Astrocyte (in vitro differentiated cells and primary cell): ENCODE measurements around the gene LIPM. TPM values are rescaled to one million over a fixed set of nuclear protein-coding genes. Genes with fewer than 3 reads are reported as not detected.

ENCODE experiments used
- DNase-seq: peaks from one replicate; pipeline ENCODE4 v3.0.0-alpha.2; 2010; ENCODE audit warnings: low read depth
- FAIRE-seq: peaks from 2 replicates; lab custom pipeline; 2011; peaks lifted over from hg19 to GRCh38; lab: Jason Lieb, UNC
- H2AFZ ChIP-seq: 2 replicates; pipeline ENCODE4 v1.6.0; 2012; ENCODE audit warnings: low read depth, low read length, inconsistent platforms
- H3K27ac ChIP-seq: 2 replicates; pipeline ENCODE4 v1.5.1; 2011; ENCODE audit warnings: low read depth, low read length, inconsistent platforms
- H3K27me3 ChIP-seq: 2 replicates; pipeline ENCODE4 v1.6.0; 2011; ENCODE audit warnings: low read length, inconsistent platforms; ENCODE audit not compliant: insufficient read depth
- H3K36me3 ChIP-seq: 2 replicates; pipeline ENCODE4 v1.5.1; 2011; ENCODE audit warnings: low read length, inconsistent platforms; ENCODE audit not compliant: insufficient read depth
- H3K4me1 ChIP-seq: 2 replicates; pipeline ENCODE4 v1.5.1; 2011; ENCODE audit warnings: low read length, inconsistent platforms; ENCODE audit not compliant: insufficient read depth
- H3K4me2 ChIP-seq: 2 replicates; pipeline ENCODE4 v1.6.0; 2012; ENCODE audit warnings: low read length, inconsistent platforms
- H3K4me3 ChIP-seq: 2 replicates; pipeline ENCODE4 v1.5.1; 2011; ENCODE audit warnings: low read depth, mild to moderate bottlenecking, low read length, inconsistent platforms; ENCODE audit not compliant: insufficient read depth
- H3K79me2 ChIP-seq: 2 replicates; pipeline ENCODE4 v1.6.0; 2012; ENCODE audit warnings: mild to moderate bottlenecking, low read length, inconsistent platforms; ENCODE audit not compliant: insufficient read depth
- H3K9ac ChIP-seq: 2 replicates; pipeline ENCODE4 v1.6.0; 2012; ENCODE audit warnings: mild to moderate bottlenecking, low read length, inconsistent platforms
- H3K9me3 ChIP-seq: 2 replicates; pipeline ENCODE4 v1.5.1; 2012; ENCODE audit warnings: low read depth, mild to moderate bottlenecking, low read length, inconsistent platforms; ENCODE audit not compliant: insufficient read depth
- H4K20me1 ChIP-seq: 2 replicates; pipeline ENCODE4 v1.6.0; 2012; ENCODE audit warnings: low read length, inconsistent platforms; ENCODE audit not compliant: insufficient read depth
- H3K27ac Mint-ChIP-seq: one replicate; pipeline ENCODE4 v1.8.0; 2021; ENCODE audit warnings: mild to moderate bottlenecking, mixed read lengths; ENCODE audit not compliant: unreplicated experiment
- H3K27me3 Mint-ChIP-seq: one replicate; pipeline ENCODE4 v1.8.0; 2021; ENCODE audit warnings: low read depth, mixed read lengths; ENCODE audit not compliant: unreplicated experiment
- H3K36me3 Mint-ChIP-seq: one replicate; pipeline ENCODE4 v1.8.0; 2021; ENCODE audit warnings: low read depth, mixed read lengths; ENCODE audit not compliant: unreplicated experiment
- H3K4me1 Mint-ChIP-seq: one replicate; pipeline ENCODE4 v1.8.0; 2021; ENCODE audit warnings: low read depth, mixed read lengths; ENCODE audit not compliant: unreplicated experiment
- H3K4me3 Mint-ChIP-seq: one replicate; pipeline ENCODE4 v1.8.0; 2021; ENCODE audit warnings: mild to moderate bottlenecking, moderate library complexity, mixed read lengths; ENCODE audit not compliant: unreplicated experiment
- H3K9me3 Mint-ChIP-seq: one replicate; pipeline ENCODE4 v1.8.0; 2021; ENCODE audit warnings: mild to moderate bottlenecking, mixed read lengths; ENCODE audit not compliant: unreplicated experiment
- EZH2 ChIP-seq: IDR thresholded peaks from 2 replicates; pipeline ENCODE4 v1.6.1; 2012; ENCODE audit warnings: mild to moderate bottlenecking, low read length, inconsistent platforms; ENCODE audit not compliant: insufficient read depth
- total RNA-seq: library from RNA; stranded (reverse); gene quantifications from 2 replicates; pipeline ENCODE4 v1.2.1, GENCODE V29; 2021
- TF ChIP-seq, protein P1 (sequence below): IDR thresholded peaks from 2 replicates; pipeline ENCODE4 v1.5.1; 2011; ENCODE audit warnings: low read depth, mild to moderate bottlenecking, inconsistent platforms, low read length, moderate library complexity; ENCODE audit not compliant: insufficient read depth

LIPM gene
- total RNA-seq, 1 donor from 2014 or later = not detected

DNA sequence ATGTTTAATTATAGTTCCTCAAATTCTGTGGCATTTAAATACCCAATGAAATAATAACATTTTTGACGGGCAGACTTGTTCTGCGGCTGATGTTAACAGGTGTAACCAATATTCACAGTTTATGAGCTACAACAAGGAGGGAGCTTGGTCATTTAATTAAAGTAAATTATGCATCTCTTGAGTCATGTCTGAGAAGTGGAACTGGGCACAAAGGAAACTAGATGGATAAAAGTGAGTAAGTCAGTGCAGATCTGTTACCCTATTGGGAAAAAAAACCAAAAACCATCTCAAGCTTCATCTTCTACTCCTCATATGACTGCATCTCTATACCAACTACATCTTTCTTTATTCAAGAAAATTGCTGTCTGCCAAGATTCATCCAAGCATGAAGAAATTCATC lies 25.1 kb downstream of the LIPM start:
- no peaks in the 10 kb centered on the region for H4K20me1 ChIP-seq
- H3K4me1 Mint-ChIP-seq = no peaks in the 10 kb centered on the region
- no peak overlapping the region for H3K9ac ChIP-seq
- no peaks in the 10 kb centered on the region for H3K27me3 ChIP-seq
- H3K4me2 ChIP-seq = no peak overlapping the region
- H3K79me2 ChIP-seq = no peaks in the 10 kb centered on the region
- H3K9me3 ChIP-seq = no peaks in the 10 kb centered on the region
- H3K27ac ChIP-seq = no peak overlapping the region
- H3K27ac Mint-ChIP-seq = no peak overlapping the region
- H3K4me3 Mint-ChIP-seq = no peak overlapping the region
- no peaks in the 10 kb centered on the region for H3K4me1 ChIP-seq
- no peak for FAIRE-seq
- no peak overlapping the region for H3K4me3 ChIP-seq
- TF ChIP-seq, protein P1, sequence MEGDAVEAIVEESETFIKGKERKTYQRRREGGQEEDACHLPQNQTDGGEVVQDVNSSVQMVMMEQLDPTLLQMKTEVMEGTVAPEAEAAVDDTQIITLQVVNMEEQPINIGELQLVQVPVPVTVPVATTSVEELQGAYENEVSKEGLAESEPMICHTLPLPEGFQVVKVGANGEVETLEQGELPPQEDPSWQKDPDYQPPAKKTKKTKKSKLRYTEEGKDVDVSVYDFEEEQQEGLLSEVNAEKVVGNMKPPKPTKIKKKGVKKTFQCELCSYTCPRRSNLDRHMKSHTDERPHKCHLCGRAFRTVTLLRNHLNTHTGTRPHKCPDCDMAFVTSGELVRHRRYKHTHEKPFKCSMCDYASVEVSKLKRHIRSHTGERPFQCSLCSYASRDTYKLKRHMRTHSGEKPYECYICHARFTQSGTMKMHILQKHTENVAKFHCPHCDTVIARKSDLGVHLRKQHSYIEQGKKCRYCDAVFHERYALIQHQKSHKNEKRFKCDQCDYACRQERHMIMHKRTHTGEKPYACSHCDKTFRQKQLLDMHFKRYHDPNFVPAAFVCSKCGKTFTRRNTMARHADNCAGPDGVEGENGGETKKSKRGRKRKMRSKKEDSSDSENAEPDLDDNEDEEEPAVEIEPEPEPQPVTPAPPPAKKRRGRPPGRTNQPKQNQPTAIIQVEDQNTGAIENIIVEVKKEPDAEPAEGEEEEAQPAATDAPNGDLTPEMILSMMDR = no peak
- no peak for TF ChIP-seq EZH2
- no peaks in the 10 kb centered on the region for H3K9me3 Mint-ChIP-seq
- H3K36me3 ChIP-seq = no peaks in the 10 kb centered on the region
- no peak for DNase-seq
- no peak overlapping the region for H2AFZ ChIP-seq
- no peaks in the 10 kb centered on the region for H3K36me3 Mint-ChIP-seq
- peaks cover 2% of the 10 kb centered on the region for H3K27me3 Mint-ChIP-seq

DNA sequence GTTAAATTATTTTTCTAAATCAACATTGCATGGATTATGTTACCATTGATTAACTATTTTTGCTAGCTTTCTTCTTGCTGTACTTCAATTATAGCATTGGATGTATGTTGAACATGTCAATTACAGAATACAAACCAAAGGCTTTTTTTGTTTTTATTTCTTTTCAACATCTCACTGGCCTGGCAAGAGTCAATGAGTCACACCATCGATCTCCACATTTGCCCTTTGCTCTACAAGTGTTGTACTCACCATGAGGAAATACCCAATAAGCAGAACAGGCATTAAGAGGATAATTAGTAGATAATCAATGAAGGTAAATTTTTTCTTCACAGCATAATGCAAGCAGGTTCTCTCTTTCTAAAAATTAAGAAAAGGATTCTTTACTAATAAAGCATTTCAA lies 25.8 kb downstream of the LIPM start:
- Mint-ChIP-seq H3K27me3 (peaks cover 2% of the 10 kb centered on the region), H3K9me3 (no peaks in the 10 kb centered on the region), H3K4me3 (no peak overlapping the region), H3K4me1 (no peaks in the 10 kb centered on the region), H3K27ac (no peak overlapping the region), H3K36me3 (no peaks in the 10 kb centered on the region)
- Histone ChIP-seq H3K4me1 (no peaks in the 10 kb centered on the region), H3K9me3 (no peaks in the 10 kb centered on the region), H3K4me3 (no peak overlapping the region), H3K79me2 (no peaks in the 10 kb centered on the region), H4K20me1 (no peaks in the 10 kb centered on the region), H3K36me3 (no peaks in the 10 kb centered on the region), H3K27ac (no peak overlapping the region), H3K27me3 (no peaks in the 10 kb centered on the region), H2AFZ (no peak overlapping the region), H3K4me2 (no peak overlapping the region), H3K9ac (no peak overlapping the region)
- TF ChIP-seq, protein P1 = no peak
- no peak for TF ChIP-seq EZH2
- no peak for DNase-seq
- FAIRE-seq = no peak

DNA sequence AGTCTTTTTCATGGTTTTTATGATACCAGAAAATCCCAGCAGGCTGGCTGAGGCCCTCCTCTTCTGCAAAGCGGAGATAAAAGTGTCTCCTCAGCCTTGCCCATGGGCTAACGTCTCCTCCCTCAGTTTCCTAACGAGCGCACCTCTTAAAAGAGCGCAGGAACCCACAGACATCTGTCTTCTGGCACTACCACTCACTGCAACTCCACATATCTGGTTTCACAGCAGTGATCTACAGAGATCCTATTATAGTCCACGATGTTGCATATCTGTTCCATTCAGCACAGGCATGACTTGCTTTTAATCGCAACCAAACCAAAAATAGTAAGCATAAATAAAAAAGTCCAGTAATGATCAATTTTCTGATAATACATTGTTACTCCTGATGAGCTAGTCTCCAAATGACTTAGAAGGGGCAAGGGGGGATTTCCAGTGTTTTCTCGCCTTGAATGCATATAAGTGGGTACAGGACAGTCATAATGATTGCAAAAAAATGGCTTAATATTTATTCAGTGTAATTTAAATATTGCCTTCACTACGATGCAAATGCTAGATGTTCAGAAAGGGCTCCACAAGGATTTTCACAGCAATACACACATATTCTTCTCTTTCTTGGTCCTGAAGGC lies 28.2 kb downstream of the LIPM start:
- H3K4me2 ChIP-seq = no peak overlapping the region
- no peaks in the 10 kb centered on the region for H3K4me1 ChIP-seq
- H3K79me2 ChIP-seq = no peaks in the 10 kb centered on the region
- H3K27ac ChIP-seq = no peak overlapping the region
- no peak overlapping the region for H3K4me3 Mint-ChIP-seq
- DNase-seq (no peak), FAIRE-seq (no peak)
- H3K4me3 ChIP-seq = no peak overlapping the region
- TF ChIP-seq, protein P1 = no peak
- no peak for TF ChIP-seq EZH2
- no peaks in the 10 kb centered on the region for H3K27me3 ChIP-seq
- H2AFZ ChIP-seq = no peak overlapping the region
- H3K9me3 ChIP-seq = no peaks in the 10 kb centered on the region
- H3K9me3 Mint-ChIP-seq = no peaks in the 10 kb centered on the region
- H3K27ac Mint-ChIP-seq = no peak overlapping the region
- no peaks in the 10 kb centered on the region for H3K4me1 Mint-ChIP-seq
- H4K20me1 ChIP-seq = no peaks in the 10 kb centered on the region
- H3K27me3 Mint-ChIP-seq = peaks cover 2% of the 10 kb centered on the region
- no peaks in the 10 kb centered on the region for H3K36me3 ChIP-seq
- H3K9ac ChIP-seq = no peak overlapping the region
- H3K36me3 Mint-ChIP-seq = no peaks in the 10 kb centered on the region
